ENCODE results near the gene LCA5L. TPM values are rescaled to one million over a fixed set of nuclear protein-coding genes. Genes with fewer than 3 reads are reported as not detected.

Gene LCA5L
- total and polyA plus RNA-seq, 8 donors, result 1.7 to 6.3 (median 3.7) TPM

DNA sequence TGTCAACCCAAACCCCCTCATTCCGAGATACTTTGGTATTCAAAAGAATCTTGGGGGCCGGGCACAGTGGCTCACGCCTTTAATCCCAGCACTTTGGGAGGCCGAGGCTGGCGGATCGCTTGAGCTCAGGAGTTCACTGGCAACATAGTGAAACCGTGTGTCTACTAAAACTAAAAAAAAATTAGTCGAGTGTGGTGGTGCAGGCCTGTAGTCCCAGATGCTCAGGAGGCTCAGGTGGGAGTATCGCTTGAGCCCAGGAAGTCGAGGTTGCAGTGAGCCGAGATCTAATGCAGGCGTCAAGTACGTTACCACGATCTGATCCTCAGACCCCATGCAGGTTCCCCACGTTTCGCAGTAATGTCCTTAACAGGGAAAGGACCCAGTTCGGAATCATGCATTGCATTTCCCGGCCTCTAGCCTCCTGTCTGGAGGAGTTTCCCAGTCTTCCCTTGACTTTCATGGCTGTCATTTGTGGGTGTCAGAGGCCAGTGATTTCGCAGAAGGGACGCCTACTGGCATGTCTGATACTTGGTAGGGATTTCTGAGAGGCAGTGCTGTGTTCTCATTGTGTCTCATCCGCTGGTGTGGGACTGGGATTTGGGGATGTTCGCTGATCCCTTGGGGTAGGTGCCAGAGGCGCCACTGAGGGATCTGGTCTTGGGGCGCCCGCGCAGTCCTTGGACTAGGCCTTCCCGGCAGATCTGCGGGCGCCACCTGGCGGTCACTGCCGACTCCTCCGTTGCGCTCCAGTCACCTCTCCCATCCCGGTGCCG, 57.4 kb downstream of the LCA5L start:
- H3K4me1 ChIP-seq, result peaks cover 8 to 39% of the 10 kb centered on the region in 2 donors
- intact Hi-C loops (cut with DNase I), result no loop called here
- H3K36me3 ChIP-seq, result peaks cover 0 to 25% of the 10 kb centered on the region in 2 donors
- H3K27me3 ChIP-seq, result no peaks in the 10 kb centered on the region
- TF ChIP-seq, protein P1, sequence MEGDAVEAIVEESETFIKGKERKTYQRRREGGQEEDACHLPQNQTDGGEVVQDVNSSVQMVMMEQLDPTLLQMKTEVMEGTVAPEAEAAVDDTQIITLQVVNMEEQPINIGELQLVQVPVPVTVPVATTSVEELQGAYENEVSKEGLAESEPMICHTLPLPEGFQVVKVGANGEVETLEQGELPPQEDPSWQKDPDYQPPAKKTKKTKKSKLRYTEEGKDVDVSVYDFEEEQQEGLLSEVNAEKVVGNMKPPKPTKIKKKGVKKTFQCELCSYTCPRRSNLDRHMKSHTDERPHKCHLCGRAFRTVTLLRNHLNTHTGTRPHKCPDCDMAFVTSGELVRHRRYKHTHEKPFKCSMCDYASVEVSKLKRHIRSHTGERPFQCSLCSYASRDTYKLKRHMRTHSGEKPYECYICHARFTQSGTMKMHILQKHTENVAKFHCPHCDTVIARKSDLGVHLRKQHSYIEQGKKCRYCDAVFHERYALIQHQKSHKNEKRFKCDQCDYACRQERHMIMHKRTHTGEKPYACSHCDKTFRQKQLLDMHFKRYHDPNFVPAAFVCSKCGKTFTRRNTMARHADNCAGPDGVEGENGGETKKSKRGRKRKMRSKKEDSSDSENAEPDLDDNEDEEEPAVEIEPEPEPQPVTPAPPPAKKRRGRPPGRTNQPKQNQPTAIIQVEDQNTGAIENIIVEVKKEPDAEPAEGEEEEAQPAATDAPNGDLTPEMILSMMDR (IDR thresholded peaks at IDR 0.05), result peak; percentile 90 to 97
- DNase-seq (peak; percentile 80 to 100 (median 92)), ATAC-seq (peak; percentile 88)
- H3K4me3 ChIP-seq, result peak overlapping the region; percentile 39 to 47
- no peaks in the 10 kb centered on the region for H3K9me3 ChIP-seq
- peak overlapping the region in 1 of 2 donors; percentile 69 for H3K27ac ChIP-seq

DNA sequence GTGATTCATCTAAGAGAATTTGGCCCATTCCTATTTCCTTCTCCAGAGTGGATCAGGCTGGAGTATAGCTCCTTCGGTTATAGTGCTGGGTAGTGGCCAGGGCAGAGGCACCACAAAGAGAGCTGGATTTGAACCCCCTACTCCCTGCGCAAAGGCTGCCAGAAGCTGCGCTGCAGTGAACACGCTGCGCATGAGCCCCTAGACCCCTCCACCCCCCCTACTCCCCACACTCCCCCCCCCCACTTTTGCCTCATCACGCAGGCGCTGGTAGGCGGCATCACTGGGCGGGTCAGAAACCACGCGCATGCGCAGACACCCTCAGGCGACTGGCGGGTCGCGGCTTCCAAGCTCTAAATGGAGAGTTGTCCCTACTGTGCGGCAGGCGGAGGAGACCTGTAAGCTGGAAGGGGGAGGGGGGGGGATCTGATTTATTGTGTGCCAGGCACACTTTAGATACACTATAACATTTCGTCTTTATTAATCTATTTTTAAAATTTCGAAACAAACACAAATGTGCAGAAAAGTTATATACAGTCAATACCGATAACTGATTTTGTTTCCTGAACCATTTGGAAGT, 58.0 kb downstream of the LCA5L start:
- no peaks in the 10 kb centered on the region for H3K27me3 ChIP-seq
- H3K27ac ChIP-seq, result peak overlapping the region; percentile 62 to 69
- intact Hi-C loops (cut with DNase I), result no loop called here
- H3K36me3 ChIP-seq, result peaks cover 0 to 18% of the 10 kb centered on the region in 2 donors
- peaks cover 8 to 39% of the 10 kb centered on the region in 2 donors for H3K4me1 ChIP-seq
- peak overlapping the region; percentile 39 to 47 for H3K4me3 ChIP-seq
- DNase-seq, result peak; percentile 84 to 98 (median 94)
- TF ChIP-seq, protein P1 (IDR thresholded peaks at IDR 0.05), result no peak
- no peaks in the 10 kb centered on the region for H3K9me3 ChIP-seq
- ATAC-seq, result peak; percentile 75

DNA sequence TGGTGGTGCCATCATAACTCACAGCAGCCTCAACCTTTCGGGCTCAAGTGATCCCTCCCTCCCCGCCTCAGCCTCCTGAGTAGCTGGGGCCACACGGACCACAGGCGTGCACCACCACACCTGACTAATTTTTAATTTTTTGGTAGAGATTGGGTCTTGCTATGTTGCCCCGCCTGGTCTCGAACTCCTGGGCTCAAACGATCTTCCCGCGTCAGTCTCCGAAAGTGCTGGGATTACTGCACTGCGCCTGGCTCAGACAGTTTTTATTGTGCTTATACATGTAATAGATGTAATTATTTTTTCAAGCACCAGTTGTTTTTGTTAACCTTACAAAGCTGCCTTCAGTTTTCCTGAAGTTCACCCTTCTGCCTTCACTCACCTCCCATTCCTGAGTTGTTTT, 58.7 kb downstream of the LCA5L start:
- Histone ChIP-seq H3K27me3 (no peaks in the 10 kb centered on the region), H3K4me3 (peak overlapping the region; percentile 39 to 47), H3K9me3 (no peaks in the 10 kb centered on the region), H3K36me3 (peaks cover 0 to 12% of the 10 kb centered on the region in 2 donors), H3K27ac (peak overlapping the region; percentile 62 to 69), H3K4me1 (peaks cover 8 to 39% of the 10 kb centered on the region in 2 donors)
- DNase-seq (no peak), ATAC-seq (no peak)
- TF ChIP-seq, protein P1 (IDR thresholded peaks at IDR 0.05), result no peak
- intact Hi-C loops (cut with DNase I), result no loop called here

DNA sequence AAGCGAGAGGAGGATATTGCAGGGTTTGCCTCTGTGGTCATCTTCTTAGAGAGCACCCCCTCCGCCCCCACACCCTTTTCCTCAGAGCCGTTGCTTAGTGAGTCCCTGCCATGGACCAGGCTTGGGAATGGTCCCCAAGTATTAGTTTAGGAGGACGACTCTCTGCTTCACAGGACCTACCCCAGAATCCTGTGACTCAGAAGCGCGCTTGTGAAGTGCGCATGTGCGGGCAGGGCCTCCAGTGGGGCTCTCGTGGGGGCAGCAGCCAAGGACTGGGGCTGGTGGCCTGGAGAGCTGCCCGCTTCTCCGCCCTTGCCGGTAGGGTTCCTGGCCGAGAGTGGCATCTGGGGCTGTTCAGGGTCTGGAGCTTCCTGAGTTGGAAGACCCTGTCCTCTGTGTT, 59.4 kb downstream of the LCA5L start:
- peaks cover 8 to 46% of the 10 kb centered on the region in 2 donors for H3K4me1 ChIP-seq
- peak overlapping the region; percentile 49 to 69 for H3K27ac ChIP-seq
- ATAC-seq (peak; percentile 6), DNase-seq (peak in 2 of 4 donors; percentile 37 to 80)
- peaks cover 0 to 5% of the 10 kb centered on the region in 2 donors for H3K36me3 ChIP-seq
- H3K4me3 ChIP-seq, result peak overlapping the region in 1 of 2 donors; percentile 30
- TF ChIP-seq, protein P1 (IDR thresholded peaks at IDR 0.05), result no peak
- intact Hi-C loops (cut with DNase I), result no loop called here
- no peaks in the 10 kb centered on the region for H3K27me3 ChIP-seq
- H3K9me3 ChIP-seq, result no peaks in the 10 kb centered on the region
